Measurements from ENCODE around the gene FKBP1B.

- no peak for TF ChIP-seq EP300 (IDR thresholded peaks at IDR 0.05; ENCODE audit: low read depth)
- TF ChIP-seq, protein P1, sequence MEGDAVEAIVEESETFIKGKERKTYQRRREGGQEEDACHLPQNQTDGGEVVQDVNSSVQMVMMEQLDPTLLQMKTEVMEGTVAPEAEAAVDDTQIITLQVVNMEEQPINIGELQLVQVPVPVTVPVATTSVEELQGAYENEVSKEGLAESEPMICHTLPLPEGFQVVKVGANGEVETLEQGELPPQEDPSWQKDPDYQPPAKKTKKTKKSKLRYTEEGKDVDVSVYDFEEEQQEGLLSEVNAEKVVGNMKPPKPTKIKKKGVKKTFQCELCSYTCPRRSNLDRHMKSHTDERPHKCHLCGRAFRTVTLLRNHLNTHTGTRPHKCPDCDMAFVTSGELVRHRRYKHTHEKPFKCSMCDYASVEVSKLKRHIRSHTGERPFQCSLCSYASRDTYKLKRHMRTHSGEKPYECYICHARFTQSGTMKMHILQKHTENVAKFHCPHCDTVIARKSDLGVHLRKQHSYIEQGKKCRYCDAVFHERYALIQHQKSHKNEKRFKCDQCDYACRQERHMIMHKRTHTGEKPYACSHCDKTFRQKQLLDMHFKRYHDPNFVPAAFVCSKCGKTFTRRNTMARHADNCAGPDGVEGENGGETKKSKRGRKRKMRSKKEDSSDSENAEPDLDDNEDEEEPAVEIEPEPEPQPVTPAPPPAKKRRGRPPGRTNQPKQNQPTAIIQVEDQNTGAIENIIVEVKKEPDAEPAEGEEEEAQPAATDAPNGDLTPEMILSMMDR (IDR thresholded peaks at IDR 0.05) = no peak
Observed at GRCh38 chr2:24088821-24089359, 39.3 kb downstream of the FKBP1B start.
